Mammary epithelial cell (primary cell): Measurements from ENCODE around the gene LBHD2.

ENCODE experiments used
- EZH2 ChIP-seq: IDR thresholded peaks from 2 replicates; pipeline ENCODE4 v1.6.1; 2012; ENCODE audit warnings: low read length, inconsistent platforms, borderline replicate concordance
- TF ChIP-seq, protein P1 (sequence below), 2 donors: IDR thresholded peaks in 1 of 2; conservative IDR thresholded peaks in 1 of 2; 2 replicates each; pipeline ENCODE4 v1.5.1; 2011 to 2012; ENCODE audit warnings: inconsistent platforms in 2 of 2, low read length in 2 of 2, mild to moderate bottlenecking in 2 of 2, control low read depth in 1 of 2, low read depth in 1 of 2; ENCODE audit not compliant: insufficient read depth in 1 of 2; ENCODE audit errors: extremely low read depth in 1 of 2

DNA sequence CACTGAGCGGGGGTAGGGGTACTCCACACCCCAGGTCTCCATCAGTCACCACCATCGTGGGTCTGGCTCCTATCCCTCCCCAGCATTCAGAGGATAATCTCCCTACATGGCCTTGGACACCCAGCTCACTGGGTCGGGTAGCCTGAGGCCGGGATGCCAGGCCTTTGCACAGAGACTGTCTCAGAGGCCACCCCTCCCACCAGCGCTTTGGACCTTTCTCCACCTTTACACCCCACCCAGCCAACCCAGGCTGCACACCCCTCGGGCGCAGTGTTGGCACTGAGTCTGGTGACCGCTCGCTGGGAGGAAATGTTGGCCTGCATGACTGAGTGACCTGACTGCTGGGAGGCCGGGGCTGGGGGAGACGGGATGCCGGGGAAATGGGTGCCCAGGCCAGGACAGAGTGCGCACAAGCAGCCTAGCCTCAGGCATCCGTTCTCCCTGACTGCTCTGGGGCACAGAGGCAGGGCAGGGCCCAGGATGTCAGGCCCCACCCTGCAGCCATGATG lies 10.6 kb upstream of the LBHD2 start:
- TF ChIP-seq, protein P1, sequence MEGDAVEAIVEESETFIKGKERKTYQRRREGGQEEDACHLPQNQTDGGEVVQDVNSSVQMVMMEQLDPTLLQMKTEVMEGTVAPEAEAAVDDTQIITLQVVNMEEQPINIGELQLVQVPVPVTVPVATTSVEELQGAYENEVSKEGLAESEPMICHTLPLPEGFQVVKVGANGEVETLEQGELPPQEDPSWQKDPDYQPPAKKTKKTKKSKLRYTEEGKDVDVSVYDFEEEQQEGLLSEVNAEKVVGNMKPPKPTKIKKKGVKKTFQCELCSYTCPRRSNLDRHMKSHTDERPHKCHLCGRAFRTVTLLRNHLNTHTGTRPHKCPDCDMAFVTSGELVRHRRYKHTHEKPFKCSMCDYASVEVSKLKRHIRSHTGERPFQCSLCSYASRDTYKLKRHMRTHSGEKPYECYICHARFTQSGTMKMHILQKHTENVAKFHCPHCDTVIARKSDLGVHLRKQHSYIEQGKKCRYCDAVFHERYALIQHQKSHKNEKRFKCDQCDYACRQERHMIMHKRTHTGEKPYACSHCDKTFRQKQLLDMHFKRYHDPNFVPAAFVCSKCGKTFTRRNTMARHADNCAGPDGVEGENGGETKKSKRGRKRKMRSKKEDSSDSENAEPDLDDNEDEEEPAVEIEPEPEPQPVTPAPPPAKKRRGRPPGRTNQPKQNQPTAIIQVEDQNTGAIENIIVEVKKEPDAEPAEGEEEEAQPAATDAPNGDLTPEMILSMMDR (conservative IDR thresholded peaks at IDR 0.05 in 1 of 2, IDR thresholded peaks at IDR 0.05 in 1 of 2; ENCODE audit: extremely low read depth in 1 of 2, insufficient read depth in 1 of 2, low read depth in 1 of 2, low read length in 2 of 2) = no peak
- no peak for TF ChIP-seq EZH2
